H1 (cell line): Measurements from ENCODE around the gene PPP1R9A. TPM values are rescaled to one million over a fixed set of nuclear protein-coding genes. Genes with fewer than 3 reads are reported as not detected.

Experiments used
- CTCF ChIA-PET: fragments of 300-600 bp; sonication (Branson Sonifier 250); formaldehyde crosslinking; loops from one replicate; lab custom pipeline; 2021; ENCODE audit not compliant: partially characterized antibody; lab: Charles Lee
- POLR2A ChIA-PET: fragments of 300-600 bp; sonication (Branson Sonifier 250); formaldehyde crosslinking; loops from one replicate; lab custom pipeline; 2021; ENCODE audit warnings: inconsistent platforms; ENCODE audit not compliant: partially characterized antibody; lab: Charles Lee
- DNase-seq, 2 experiments: peaks; one replicate each; pipeline versions ENCODE4 v3.0.0 to v3.0.0-alpha.2; 2010 to 2022; ENCODE audit warnings: low spot score in 2 of 2, low read depth in 1 of 2, mixed read lengths in 1 of 2
- FAIRE-seq: peaks from 2 replicates; lab custom pipeline; 2011; peaks lifted over from hg19 to GRCh38; lab: Jason Lieb, UNC
- H2AFZ ChIP-seq: 2 replicates; pipeline ENCODE4 v1.8.1; 2012; ENCODE audit warnings: low read length, inconsistent platforms
- H2AK5ac ChIP-seq: 2 replicates; pipeline ENCODE4 v1.6.1; 2013; ENCODE audit warnings: low read depth, low read length
- H2BK120ac ChIP-seq: replicated peaks from 2 replicates; pipeline ENCODE3; 2013; ENCODE audit warnings: low read depth, low read length, inconsistent platforms
- H2BK12ac ChIP-seq: 2 replicates; pipeline ENCODE4 v1.6.1; 2013; ENCODE audit warnings: low read depth, low read length
- H2BK15ac ChIP-seq: 2 replicates; pipeline ENCODE4 v1.6.1; 2013; ENCODE audit warnings: low read length
- H2BK20ac ChIP-seq: 2 replicates; pipeline ENCODE4 v1.6.1; 2013; ENCODE audit warnings: low read length
- H2BK5ac ChIP-seq: 2 replicates; pipeline ENCODE4 v1.6.1; 2013; ENCODE audit warnings: low read depth, low read length
- H3K14ac ChIP-seq: 2 replicates; pipeline ENCODE4 v1.6.1; 2013; ENCODE audit warnings: inconsistent platforms; ENCODE audit not compliant: insufficient read length
- H3K18ac ChIP-seq: 2 replicates; pipeline ENCODE4 v1.6.1; 2013; ENCODE audit warnings: low read length; ENCODE audit errors: extremely low read depth
- H3K23ac ChIP-seq: 2 replicates; pipeline ENCODE4 v1.6.1; 2013; ENCODE audit warnings: inconsistent platforms; ENCODE audit not compliant: insufficient read length
- H3K23me2 ChIP-seq: 2 replicates; pipeline ENCODE4 v1.6.1; 2013; ENCODE audit warnings: low read depth, low read length
- H3K27ac ChIP-seq: 2 replicates; pipeline ENCODE4 v1.6.1; 2011; ENCODE audit warnings: low read depth, low read length, inconsistent platforms
- H3K27me3 ChIP-seq, 4 experiments: replicated peaks in 1 of 4; 1 replicate in 1 of 4; 2 replicates in 3 of 4; pipeline versions ENCODE4 v1.6.1 to v1.8.1; 2011 to 2013; ENCODE audit warnings: low read length in 3 of 4, mild to moderate bottlenecking in 3 of 4, inconsistent platforms in 2 of 4, mixed read lengths in 2 of 4, moderate library complexity in 1 of 4; ENCODE audit not compliant: control insufficient read depth in 3 of 4, insufficient read depth in 3 of 4; ENCODE audit errors: extremely low read depth in 1 of 4
- H3K36me3 ChIP-seq, 4 experiments: 2 replicates each; pipeline versions ENCODE4 v1.6.1 to v1.8.1; 2011 to 2013; ENCODE audit warnings: mild to moderate bottlenecking in 4 of 4, low read length in 3 of 4, moderate library complexity in 2 of 4, control low read depth in 1 of 4, inconsistent platforms in 1 of 4; ENCODE audit not compliant: insufficient read depth in 4 of 4, control insufficient read depth in 2 of 4
- H3K4ac ChIP-seq: replicated peaks from 2 replicates; pipeline ENCODE3; 2013; ENCODE audit warnings: low read length, low read depth, mixed read lengths, inconsistent platforms; ENCODE audit not compliant: insufficient read length
- H3K4me1 ChIP-seq, 4 experiments: replicated peaks in 1 of 4; 1 replicate in 1 of 4; 2 replicates in 3 of 4; pipeline versions ENCODE4 v1.6.1 to v1.8.1; 2011 to 2013; ENCODE audit warnings: low read length in 3 of 4, inconsistent platforms in 2 of 4, mixed read lengths in 1 of 4; ENCODE audit not compliant: insufficient read depth in 4 of 4, control insufficient read depth in 3 of 4
- H3K4me2 ChIP-seq, 2 experiments: 2 replicates each; pipeline versions ENCODE4 v1.6.1 to v1.8.1; 2011 to 2013; ENCODE audit warnings: low read depth in 2 of 2, low read length in 2 of 2, control low read depth in 1 of 2, inconsistent platforms in 1 of 2, mild to moderate bottlenecking in 1 of 2; ENCODE audit not compliant: insufficient read depth in 1 of 2
- H3K4me3 ChIP-seq, 4 experiments: fragments of 200-600, 300-600 bp in 1 of 4; sonication (generic), shearing (Covaris generic), sonication (Bioruptor Twin) in 1 of 4; 2 replicates each; pipeline versions ENCODE4 v1.5.1 to v1.8.1; 2011 to 2016; ENCODE audit warnings: low read length in 4 of 4, low read depth in 3 of 4, control low read depth in 2 of 4, inconsistent platforms in 2 of 4, mild to moderate bottlenecking in 2 of 4, mixed read lengths in 1 of 4, moderate library complexity in 1 of 4; ENCODE audit not compliant: insufficient read depth in 2 of 4; ENCODE audit errors: extremely low read depth in 1 of 4
- H3K56ac ChIP-seq: replicated peaks from 2 replicates; pipeline ENCODE3; 2013; ENCODE audit warnings: low read depth, mild to moderate bottlenecking, mixed read lengths, low read length, inconsistent platforms; ENCODE audit not compliant: insufficient read length
- H3K79me1 ChIP-seq: 2 replicates; pipeline ENCODE4 v1.6.1; 2013; ENCODE audit warnings: low read depth, low read length, control low read depth
- H3K79me2 ChIP-seq, 2 experiments: 2 replicates each; pipeline versions ENCODE4 v1.6.1 to v1.8.1; 2012 to 2013; ENCODE audit warnings: low read length in 2 of 2, mild to moderate bottlenecking in 2 of 2, inconsistent platforms in 1 of 2; ENCODE audit not compliant: insufficient read depth in 2 of 2, control insufficient read depth in 1 of 2
- H3K9ac ChIP-seq, 4 experiments: replicated peaks in 1 of 4; 1 replicate in 1 of 4; 2 replicates in 3 of 4; pipeline versions ENCODE4 v1.6.1 to v1.8.1; 2011 to 2013; ENCODE audit warnings: low read depth in 3 of 4, low read length in 3 of 4, control low read depth in 2 of 4, mild to moderate bottlenecking in 2 of 4, moderate library complexity in 2 of 4, inconsistent platforms in 1 of 4; ENCODE audit errors: extremely low read depth in 1 of 4
- H3K9me3 ChIP-seq, 2 experiments: 2 replicates each; pipeline versions ENCODE4 v1.6.1 to v1.8.1; 2012 to 2013; ENCODE audit warnings: mild to moderate bottlenecking in 2 of 2, moderate library complexity in 2 of 2, control low read depth in 1 of 2, inconsistent platforms in 1 of 2, low read depth in 1 of 2, low read length in 1 of 2, mixed read lengths in 1 of 2; ENCODE audit not compliant: insufficient read depth in 2 of 2
- H4K20me1 ChIP-seq, 2 experiments: replicated peaks in 1 of 2; 2 replicates each; pipeline versions ENCODE3 to v1.8.1; 2011 to 2013; ENCODE audit warnings: inconsistent platforms in 2 of 2, low read length in 2 of 2, mild to moderate bottlenecking in 1 of 2; ENCODE audit not compliant: insufficient read depth in 2 of 2, control insufficient read depth in 1 of 2
- H4K5ac ChIP-seq: 2 replicates; pipeline ENCODE4 v1.6.1; 2013; ENCODE audit warnings: low read length, low read depth, mixed read lengths, inconsistent platforms; ENCODE audit not compliant: insufficient read length
- H4K8ac ChIP-seq: 2 replicates; pipeline ENCODE4 v1.8.0; 2013; ENCODE audit warnings: mild to moderate bottlenecking, moderate library complexity, low read length, inconsistent platforms; ENCODE audit not compliant: insufficient read depth; ENCODE audit errors: extremely low read depth
- H4K91ac ChIP-seq: replicated peaks from 2 replicates; pipeline ENCODE3; 2013; ENCODE audit warnings: low read length, mixed read lengths, inconsistent platforms; ENCODE audit not compliant: insufficient read length
- GTF2F1 ChIP-seq: IDR thresholded peaks from 2 replicates; pipeline ENCODE4 v1.6.1; 2012; ENCODE audit warnings: low read depth, low read length, improper control_type of control experiment, borderline replicate concordance
- HDAC6 ChIP-seq: IDR thresholded peaks from one replicate; pipeline ENCODE4 v1.7.1; 2012; ENCODE audit warnings: low read depth, mild to moderate bottlenecking, inconsistent platforms, low read length, moderate library complexity
- KDM4A ChIP-seq: IDR thresholded peaks from one replicate; pipeline ENCODE4 v1.7.1; 2012; ENCODE audit warnings: low read depth, mild to moderate bottlenecking, moderate library complexity, low read length, inconsistent platforms; ENCODE audit not compliant: severe bottlenecking
- KDM5A ChIP-seq: fragments of 200-600 bp; IDR thresholded peaks from 2 replicates; pipeline ENCODE4 v1.7.1; 2012; ENCODE audit warnings: mild to moderate bottlenecking, low read length, inconsistent platforms, mixed read lengths
- PHF8 ChIP-seq: fragments of 200-600 bp; sonication (generic); conservative IDR thresholded peaks from 2 replicates; pipeline ENCODE4 v1.7.1; 2012; ENCODE audit warnings: low read depth, mild to moderate bottlenecking, inconsistent platforms, low read length, moderate library complexity
- POLR2AphosphoS5 ChIP-seq: IDR thresholded peaks from 2 replicates; pipeline ENCODE4 v1.6.1; 2011; ENCODE audit warnings: low read depth, low read length
- RNF2 ChIP-seq: fragments of 200-900, 300-1000 bp; sonication (generic); IDR thresholded peaks from 2 replicates; pipeline ENCODE4 v1.7.1; 2016; ENCODE audit warnings: borderline replicate concordance, low read depth, mild to moderate bottlenecking, antibody characterized with exemption, low read length; ENCODE audit not compliant: poor library complexity, severe bottlenecking; ENCODE audit errors: missing control alignments
- RXRA ChIP-seq: IDR thresholded peaks from 2 replicates; pipeline ENCODE4 v1.6.1; 2011; ENCODE audit warnings: low read depth, mild to moderate bottlenecking, low read length, moderate library complexity; ENCODE audit not compliant: insufficient read depth
- SIX5 ChIP-seq: IDR thresholded peaks from 2 replicates; pipeline ENCODE4 v1.6.1; 2011; ENCODE audit warnings: mild to moderate bottlenecking, low read depth, low read length
- SP2 ChIP-seq: IDR thresholded peaks from 2 replicates; pipeline ENCODE4 v1.6.1; 2012; ENCODE audit warnings: mild to moderate bottlenecking, low read length, inconsistent platforms
- polyA plus RNA-seq, 7 experiments: library from polyadenylated mRNA; depleted of rRNA in 3 of 7; stranded (reverse) in 5 of 7; unstranded in 2 of 7; fragments of >200 nt in 5 of 7; fragments of 200-250 nt in 2 of 7; gene quantifications; 1 replicate in 5 of 7; 2 replicates in 1 of 7; 4 replicates in 1 of 7; pipeline versions ENCODE4 v1.2.1 to v1.2.3, GENCODE V29; 2011 to 2013; ENCODE audit warnings: missing spikeins in 2 of 7, mixed read lengths in 2 of 7
- total RNA-seq: library from RNA; stranded (reverse); fragmentation: NEBNext Ultra II Directional; extraction: Animal tissue kit (Norgen Biotek cat#: 25700); gene quantifications from 2 replicates; pipeline ENCODE4 v1.2.1, GENCODE V29; 2021
- TF ChIP-seq, protein P1 (sequence below): IDR thresholded peaks from 2 replicates; pipeline ENCODE4 v1.6.1; 2012; ENCODE audit warnings: inconsistent platforms

Gene PPP1R9A
- total and polyA plus RNA-seq, 2 of the 8 experiments (the other 6 are each of a cell fraction or from before 2014, with no cell fraction given), result 3.0 to 20.3 TPM

DNA sequence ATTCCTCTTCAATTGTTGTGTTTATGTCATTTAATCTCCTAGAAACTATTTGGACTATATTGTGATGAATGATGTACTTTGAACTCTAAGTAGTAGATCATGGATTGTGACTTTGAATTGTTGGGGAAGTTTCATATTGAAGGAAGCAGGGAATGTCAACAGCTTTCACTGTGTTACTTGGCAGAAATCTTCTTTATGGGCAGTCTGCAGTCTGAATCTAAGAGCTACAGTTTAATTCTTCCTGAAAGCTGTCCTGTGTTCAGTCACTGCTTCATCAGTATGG lies 91.6 kb downstream of the PPP1R9A start:
- FAIRE-seq, result no peak
- DNase-seq, result no peak
- Histone ChIP-seq H2BK12ac (no peak overlapping the region), H3K56ac (no peak overlapping the region), H2AFZ (no peak overlapping the region), H2BK5ac (no peak overlapping the region), H2BK20ac (no peak overlapping the region), H2AK5ac (no peak overlapping the region), H2BK15ac (no peak overlapping the region), H3K4me2 (no peak overlapping the region), H3K9ac (no peak overlapping the region), H2BK120ac (no peak overlapping the region), H4K8ac (no peak overlapping the region), H3K27me3 (no peaks in the 10 kb centered on the region), H4K20me1 (no peaks in the 10 kb centered on the region), H3K4ac (no peak overlapping the region), H4K5ac (no peak overlapping the region), H4K91ac (no peak overlapping the region), H3K4me1 (peaks cover 0 to 4% (median 0%) of the 10 kb centered on the region in 4 experiments; a peak in 1 of 7 replicates), H3K79me1 (no peaks in the 10 kb centered on the region), H3K9me3 (no peaks in the 10 kb centered on the region), H3K18ac (no peak overlapping the region), H3K4me3 (no peak overlapping the region), H3K27ac (no peak overlapping the region), H3K79me2 (peaks cover 0 to 9% of the 10 kb centered on the region in 2 experiments; a peak in 2 of 4 replicates), H3K14ac (no peak overlapping the region), H3K23me2 (no peaks in the 10 kb centered on the region), H3K36me3 (no peaks in the 10 kb centered on the region), H3K23ac (no peak overlapping the region)
- ChIA-PET POLR2A (interaction anchor here (1.2 kb wide), 1 partner anchor 36 kb away, joined by 3 read pairs; no protein-coding TSS in a partner anchor), CTCF (interaction anchor here (0.6 to 1.2 kb wide), 2 partner anchors 374 to 1395 kb away, joined by 3 read pairs; no protein-coding TSS in a partner anchor)
- TF ChIP-seq GTF2F1 (no peak), RXRA (no peak), POLR2AphosphoS5 (no peak), KDM4A (no peak), PHF8 (no peak), KDM5A (no peak), SIX5 (no peak), RNF2 (no peak), SP2 (no peak), HDAC6 (no peak)
- TF ChIP-seq, protein P1, sequence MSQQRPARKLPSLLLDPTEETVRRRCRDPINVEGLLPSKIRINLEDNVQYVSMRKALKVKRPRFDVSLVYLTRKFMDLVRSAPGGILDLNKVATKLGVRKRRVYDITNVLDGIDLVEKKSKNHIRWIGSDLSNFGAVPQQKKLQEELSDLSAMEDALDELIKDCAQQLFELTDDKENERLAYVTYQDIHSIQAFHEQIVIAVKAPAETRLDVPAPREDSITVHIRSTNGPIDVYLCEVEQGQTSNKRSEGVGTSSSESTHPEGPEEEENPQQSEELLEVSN, result no peak
